Measurements from ENCODE around the gene MPND. TPM values are rescaled to one million over a fixed set of nuclear protein-coding genes. Genes with fewer than 3 reads are reported as not detected.

MPND gene
- total RNA-seq, 1 donor from 2014 or later, result 42.4 TPM

DNA sequence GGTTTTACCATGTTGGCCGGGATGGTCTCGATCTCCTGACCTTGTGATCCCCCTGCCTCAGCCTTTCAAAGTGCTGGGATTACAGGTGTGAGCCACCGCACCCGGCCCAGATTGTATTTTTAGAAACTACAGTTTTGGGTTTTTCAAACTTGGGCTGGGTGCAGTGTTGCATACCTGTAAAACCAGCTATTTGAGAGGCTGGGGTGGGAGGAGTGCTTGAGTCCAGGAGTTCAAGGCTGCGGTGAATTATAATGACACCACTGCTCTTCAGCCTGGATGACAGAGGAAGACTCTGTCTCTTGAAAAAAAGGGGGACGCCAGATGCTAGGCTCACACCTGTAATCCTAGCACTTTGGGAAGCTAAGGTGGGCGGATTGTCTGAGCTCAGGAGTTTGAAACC is 63.3 kb downstream of the MPND start:
- Mint-ChIP-seq H3K4me3 (no peak overlapping the region), H3K9me3 (no peaks in the 10 kb centered on the region), H3K27me3 (ENCODE audit: low read depth) (no peaks in the 10 kb centered on the region), H3K27ac (no peak overlapping the region), H3K4me1 (peaks cover 18% of the 10 kb centered on the region), H3K36me3 (peaks cover 4% of the 10 kb centered on the region)
- TF ChIP-seq, protein P1, sequence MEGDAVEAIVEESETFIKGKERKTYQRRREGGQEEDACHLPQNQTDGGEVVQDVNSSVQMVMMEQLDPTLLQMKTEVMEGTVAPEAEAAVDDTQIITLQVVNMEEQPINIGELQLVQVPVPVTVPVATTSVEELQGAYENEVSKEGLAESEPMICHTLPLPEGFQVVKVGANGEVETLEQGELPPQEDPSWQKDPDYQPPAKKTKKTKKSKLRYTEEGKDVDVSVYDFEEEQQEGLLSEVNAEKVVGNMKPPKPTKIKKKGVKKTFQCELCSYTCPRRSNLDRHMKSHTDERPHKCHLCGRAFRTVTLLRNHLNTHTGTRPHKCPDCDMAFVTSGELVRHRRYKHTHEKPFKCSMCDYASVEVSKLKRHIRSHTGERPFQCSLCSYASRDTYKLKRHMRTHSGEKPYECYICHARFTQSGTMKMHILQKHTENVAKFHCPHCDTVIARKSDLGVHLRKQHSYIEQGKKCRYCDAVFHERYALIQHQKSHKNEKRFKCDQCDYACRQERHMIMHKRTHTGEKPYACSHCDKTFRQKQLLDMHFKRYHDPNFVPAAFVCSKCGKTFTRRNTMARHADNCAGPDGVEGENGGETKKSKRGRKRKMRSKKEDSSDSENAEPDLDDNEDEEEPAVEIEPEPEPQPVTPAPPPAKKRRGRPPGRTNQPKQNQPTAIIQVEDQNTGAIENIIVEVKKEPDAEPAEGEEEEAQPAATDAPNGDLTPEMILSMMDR (IDR thresholded peaks at IDR 0.05; ENCODE audit: unreplicated experiment), result no peak
- no peak for DNase-seq (ENCODE audit: low spot score in 2 of 2, unreplicated experiment in 2 of 2)

GRCh38 chr19:4409123-4409933 is 66.0 kb downstream of the MPND start:
- Mint-ChIP-seq H3K27me3 (ENCODE audit: low read depth) (no peaks in the 10 kb centered on the region), H3K27ac (no peak overlapping the region), H3K4me1 (peaks cover 3% of the 10 kb centered on the region), H3K9me3 (no peaks in the 10 kb centered on the region), H3K36me3 (peaks cover 7% of the 10 kb centered on the region), H3K4me3 (no peak overlapping the region)
- DNase-seq (ENCODE audit: low spot score in 2 of 2, unreplicated experiment in 2 of 2), result no peak
- TF ChIP-seq, protein P1 (IDR thresholded peaks at IDR 0.05; ENCODE audit: unreplicated experiment), result no peak

Other genes with a start within 250 kb of the MPND start
- gene MAP2K2, start 219.4 kb upstream of the MPND start, total RNA-seq, result 147 to 161 TPM (median 152 TPM) in 3 replicates
- gene CREB3L3, start 189.9 kb upstream of the MPND start, total RNA-seq, result not detected in 3 replicates
- gene SIRT6, start 161.0 kb upstream of the MPND start, total RNA-seq, result 25.4 to 31.9 TPM (median 25.6 TPM) in 3 replicates
- gene ANKRD24, start 160.9 kb upstream of the MPND start, total RNA-seq, result 0.75 to 0.98 TPM (median 0.86 TPM) in 3 replicates
- gene EBI3, start 114.0 kb upstream of the MPND start, total RNA-seq, result 0.22 to 0.96 TPM (median 0.68 TPM) in 3 replicates
- 19.5 to 22.1 TPM (median 21.3 TPM) in 3 replicates for gene YJU2, start 96.5 kb upstream of the MPND start, total RNA-seq
- gene SHD, start 64.3 kb upstream of the MPND start, total RNA-seq, result 3.2 to 4.8 TPM (median 4.0 TPM) in 3 replicates
- 0.29 TPM in 1 of 3 replicates, not detected in the others for gene TMIGD2, start 41.2 kb upstream of the MPND start, total RNA-seq
- 16.4 to 17.7 TPM (median 17.1 TPM) in 3 replicates for gene FSD1, start 39.0 kb upstream of the MPND start, total RNA-seq
- 74.0 to 79.4 TPM (median 75.3 TPM) in 3 replicates for gene STAP2, start 4.7 kb upstream of the MPND start, total RNA-seq
- 89.9 to 91.7 TPM (median 90.1 TPM) in 3 replicates for gene SH3GL1, start 57.0 kb downstream of the MPND start, total RNA-seq
- 30.9 to 35.1 TPM (median 33.1 TPM) in 3 replicates for gene CHAF1A, start 59.1 kb downstream of the MPND start, total RNA-seq
- 67.7 to 71.0 TPM (median 69.9 TPM) in 3 replicates for gene UBXN6, start 114.2 kb downstream of the MPND start, total RNA-seq
- gene HDGFL2, start 128.7 kb downstream of the MPND start, total RNA-seq, result 87.6 to 91.3 TPM (median 88.9 TPM) in 3 replicates
- 0.25 to 0.29 TPM (median 0.29 TPM) in 3 replicates for gene PLIN4, start 174.9 kb downstream of the MPND start, total RNA-seq
- 0.27 to 0.45 TPM (median 0.38 TPM) in 3 replicates for gene PLIN5, start 191.7 kb downstream of the MPND start, total RNA-seq
- gene LRG1, start 196.5 kb downstream of the MPND start, total RNA-seq, result 0.16 TPM in 3 replicates
- gene SEMA6B, start 216.1 kb downstream of the MPND start, total RNA-seq, result 6.5 to 6.9 TPM (median 6.8 TPM) in 3 replicates

All from mesothelial cell of epicardium (in vitro differentiated cells).